Measurements from ENCODE around the gene HACD1.
"Not testable (repeated sequence)": the region's sequence is repeated elsewhere in the genome, so short reads cannot be mapped to it uniquely, and the experiment has no call there.

DNA sequence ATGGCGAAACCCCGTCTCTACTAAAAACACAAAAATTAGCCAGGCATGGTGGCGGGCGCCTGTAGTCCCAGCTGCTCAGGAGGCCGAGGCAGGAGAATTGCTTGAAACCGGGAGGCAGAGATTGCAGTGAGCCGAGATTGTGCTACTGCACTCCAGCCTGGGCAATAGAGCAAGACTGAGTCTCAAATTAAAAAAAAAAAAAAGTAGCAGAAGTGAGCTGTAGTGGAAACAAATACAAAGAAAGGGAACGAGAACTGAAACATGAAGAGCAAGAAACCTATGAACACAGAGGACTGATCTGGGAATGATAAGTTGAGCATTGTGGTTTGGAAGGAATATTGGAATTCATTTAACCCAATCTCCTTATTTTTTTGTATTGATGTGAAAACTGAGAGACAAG, 15.4 kb upstream of the HACD1 start:
- TF ChIP-seq CTCF, POLR2A (IDR thresholded peaks at IDR 0.05): not testable (repeated sequence)

All from esophagus squamous epithelium (tissue), 4 donors.